SK-N-SH (cell line): ENCODE results near the gene REV1. TPM values are rescaled to one million over a fixed set of nuclear protein-coding genes. Genes with fewer than 3 reads are reported as not detected.

Experiments
- CTCF ChIA-PET: fragments of 300-600, 350-600 bp; formaldehyde crosslinking; extraction: SDS; loops from one replicate; lab custom pipeline; 2021; lab: Yijun Ruan, JAX
- POLR2A ChIA-PET: fragments of 350-600 bp; sonication (Branson Sonifier 250); formaldehyde crosslinking; extraction: SDS; loops from one replicate; lab custom pipeline; 2020; ENCODE audit warnings: antibody characterized with exemption, inconsistent platforms; lab: Yijun Ruan, JAX
- DNase-seq: peaks from one replicate; pipeline ENCODE4 v3.0.0; 2012
- H2AFZ ChIP-seq: fragments of 200-600 bp; sonication (generic); 2 replicates; pipeline ENCODE4 v1.8.1; 2016; ENCODE audit warnings: antibody characterized with exemption, mild to moderate bottlenecking, low read depth
- H3F3A ChIP-seq: fragments of 200-600 bp; sonication (generic); replicated peaks from 2 replicates; pipeline ENCODE3; 2016; ENCODE audit warnings: antibody characterized with exemption, mild to moderate bottlenecking; ENCODE audit not compliant: insufficient read depth
- H3K27ac ChIP-seq, 2 experiments: fragments of 200-500 bp in 1 of 2; fragments of 200-600 bp in 1 of 2; sonication (Bioruptor generic) in 1 of 2; sonication (generic), shearing (Covaris generic) in 1 of 2; 2 replicates each; pipeline versions ENCODE4 v1.5.1 to v1.6.1; 2014 to 2016; ENCODE audit warnings: low read depth in 2 of 2, inconsistent platforms in 1 of 2, low read length in 1 of 2, mild to moderate bottlenecking in 1 of 2, mixed read lengths in 1 of 2
- H3K27me3 ChIP-seq: fragments of 200-600 bp; sonication (generic), shearing (Covaris generic); 2 replicates; pipeline ENCODE4 v1.6.1; 2016; ENCODE audit warnings: mixed run types; ENCODE audit not compliant: insufficient read depth
- H3K36me3 ChIP-seq, 2 experiments: fragments of 200-500 bp in 1 of 2; fragments of 200-600 bp in 1 of 2; sonication (Bioruptor generic) in 1 of 2; sonication (generic) in 1 of 2; replicated peaks in 1 of 2; 2 replicates each; pipeline versions ENCODE3 to v1.5.1; 2014 to 2016; ENCODE audit warnings: low read length in 1 of 2, mild to moderate bottlenecking in 1 of 2; ENCODE audit not compliant: insufficient read depth in 2 of 2, control insufficient read depth in 1 of 2
- H3K4me1 ChIP-seq, 2 experiments: fragments of 200-500 bp in 1 of 2; fragments of 200-600 bp in 1 of 2; sonication (Bioruptor generic) in 1 of 2; sonication (generic), shearing (Covaris generic) in 1 of 2; 2 replicates each; pipeline versions ENCODE4 v1.5.1 to v1.6.1; 2014 to 2016; ENCODE audit warnings: low read depth in 1 of 2, low read length in 1 of 2, mixed run types in 1 of 2; ENCODE audit not compliant: insufficient read depth in 2 of 2, control insufficient read depth in 1 of 2
- H3K4me2 ChIP-seq: fragments of 200-600 bp; sonication (generic), shearing (Covaris generic); 2 replicates; pipeline ENCODE4 v1.6.1; 2017; ENCODE audit warnings: mixed run types
- H3K4me3 ChIP-seq, 2 experiments: fragments of 200-500 bp in 1 of 2; fragments of 200-600 bp in 1 of 2; sonication (Bioruptor generic) in 1 of 2; sonication (generic), shearing (Covaris generic) in 1 of 2; 2 replicates each; pipeline versions ENCODE4 v1.5.1 to v1.8.1; 2014 to 2016; ENCODE audit warnings: low read depth in 2 of 2, inconsistent platforms in 1 of 2, low read length in 1 of 2, mild to moderate bottlenecking in 1 of 2, mixed read lengths in 1 of 2, moderate library complexity in 1 of 2
- H3K79me2 ChIP-seq: fragments of 200-600 bp; sonication (generic); 2 replicates; pipeline ENCODE4 v1.8.1; 2017; ENCODE audit warnings: mild to moderate bottlenecking; ENCODE audit not compliant: insufficient read depth
- H3K9ac ChIP-seq: fragments of 200-600 bp; sonication (generic); 2 replicates; pipeline ENCODE4 v1.6.1; 2017; ENCODE audit warnings: mixed run types
- H3K9me2 ChIP-seq: fragments of 200-600 bp; sonication (generic); 2 replicates; pipeline ENCODE4 v1.6.1; 2017; ENCODE audit warnings: mixed run types
- H3K9me3 ChIP-seq: fragments of 200-600 bp; sonication (generic); 2 replicates; pipeline ENCODE4 v1.6.1; 2017; ENCODE audit warnings: mixed run types, mild to moderate bottlenecking, moderate library complexity
- H4K20me1 ChIP-seq: fragments of 200-600 bp; sonication (generic); 2 replicates; pipeline ENCODE4 v1.6.1; 2017; ENCODE audit warnings: mild to moderate bottlenecking, mixed run types; ENCODE audit not compliant: insufficient read depth
- CHD2 ChIP-seq: fragments of 150-350 bp; IDR thresholded peaks from 2 replicates; pipeline ENCODE4 v1.6.1; 2018; ENCODE audit warnings: low read length; ENCODE audit not compliant: partially characterized antibody
- CTCF ChIP-seq: fragments of 200-600 bp; sonication (generic); IDR thresholded peaks from 2 replicates; pipeline ENCODE4 v1.6.1; 2017; ENCODE audit warnings: antibody characterized with exemption, mild to moderate bottlenecking, moderate library complexity
- FOXJ3 ChIP-seq: sonication (generic); formaldehyde crosslinking; IDR thresholded peaks from 2 replicates; pipeline ENCODE4 v1.5.1; 2020; ENCODE audit warnings: mild to moderate bottlenecking, missing genetic modification reagents
- GABPA ChIP-seq: IDR thresholded peaks from 2 replicates; pipeline ENCODE4 v1.4.0; 2012; ENCODE audit warnings: low read depth, mild to moderate bottlenecking
- GATA2 ChIP-seq: sonication (generic); formaldehyde crosslinking; IDR thresholded peaks from 2 replicates; pipeline ENCODE4 v1.5.0; 2020; ENCODE audit warnings: mild to moderate bottlenecking, missing genetic modification reagents
- JUND ChIP-seq: IDR thresholded peaks from 2 replicates; pipeline ENCODE4 v1.4.0; 2012
- MAX ChIP-seq: IDR thresholded peaks from 2 replicates; pipeline ENCODE4 v1.4.0; 2012; ENCODE audit warnings: low read depth
- MEF2A ChIP-seq: IDR thresholded peaks from 2 replicates; pipeline ENCODE4 v1.4.0; 2012; ENCODE audit warnings: low read depth, borderline replicate concordance
- NRF1 ChIP-seq: IDR thresholded peaks from 2 replicates; pipeline ENCODE4 v1.6.1; 2012; ENCODE audit warnings: low read depth, mild to moderate bottlenecking, low read length
- REST ChIP-seq: IDR thresholded peaks from 2 replicates; pipeline ENCODE4 v1.6.1; 2012; ENCODE audit warnings: mild to moderate bottlenecking, low read depth, low read length, moderate library complexity
- RFX5 ChIP-seq: IDR thresholded peaks from 2 replicates; pipeline ENCODE4 v1.6.1; 2012; ENCODE audit warnings: mild to moderate bottlenecking, improper control_type of control experiment, low read length
- RXRA ChIP-seq: IDR thresholded peaks from 2 replicates; pipeline ENCODE4 v1.4.0; 2012; ENCODE audit warnings: low read depth, mild to moderate bottlenecking, borderline replicate concordance
- TCF12 ChIP-seq: IDR thresholded peaks from 2 replicates; pipeline ENCODE4 v1.4.0; 2012
- TEAD4 ChIP-seq: IDR thresholded peaks from 2 replicates; pipeline ENCODE4 v1.4.0; 2012; ENCODE audit warnings: mild to moderate bottlenecking, borderline replicate concordance; ENCODE audit not compliant: insufficient read depth
- USF2 ChIP-seq: fragments of 150-350 bp; IDR thresholded peaks from 2 replicates; pipeline ENCODE4 v1.6.1; 2017; ENCODE audit warnings: antibody characterized with exemption, low read length, low read depth, borderline replicate concordance
- ZBTB33 ChIP-seq: IDR thresholded peaks from 2 replicates; pipeline ENCODE4 v1.4.0; 2012; ENCODE audit warnings: low read depth, borderline replicate concordance
- WGBS: methylation state at CpG from one replicate; pipeline ENCODE4 v1.1.6; 2017; ENCODE audit warnings: low lambda C conversion rate; 5-methylcytosine and 5-hydroxymethylcytosine counted together
- polyA plus RNA-seq, 3 experiments: library from polyadenylated mRNA; depleted of rRNA; stranded (reverse); fragments of >200 nt; gene quantifications; 2 replicates each; pipeline ENCODE4 v1.2.3, GENCODE V29; 2012

REV1 gene
- polyA plus RNA-seq, 1 of the 3 experiments (the other 2 are of a cell fraction) = 15.9 TPM

- CTCF ChIA-PET = interaction anchor here (0.7 kb wide), 1 partner anchor 812 kb away, joined by 3 read pairs; no protein-coding TSS in a partner anchor
- H3K4me1 ChIP-seq = no peaks in the 10 kb centered on the region; a peak in 2 of 4 replicates
- no peak overlapping the region for H3K4me3 ChIP-seq
- H2AFZ ChIP-seq = no peak overlapping the region
- no peaks in the 10 kb centered on the region for H3F3A ChIP-seq
- H3K4me2 ChIP-seq = no peak overlapping the region
- peaks cover 38 to 45% of the 10 kb centered on the region in 2 experiments for H3K36me3 ChIP-seq
- no peak for DNase-seq
- no peak overlapping the region for H3K9ac ChIP-seq
- H3K9me2 ChIP-seq = no peaks in the 10 kb centered on the region
- no peaks in the 10 kb centered on the region for H3K27me3 ChIP-seq
- H3K79me2 ChIP-seq = peaks cover 67% of the 10 kb centered on the region
- WGBS = 69% methylated on average over 2 of the region's 2 CpGs
- H4K20me1 ChIP-seq = no peaks in the 10 kb centered on the region
- POLR2A ChIA-PET = no interaction called here
- TF ChIP-seq NRF1 (no peak), FOXJ3 (CRISPR knock-in tag) (no peak), TCF12 (no peak), CHD2 (no peak), USF2 (no peak), ZBTB33 (no peak), CTCF (no peak), REST (no peak), TEAD4 (no peak), GATA2 (CRISPR knock-in tag) (no peak), JUND (no peak), GABPA (no peak), MEF2A (no peak), RFX5 (no peak), MAX (no peak), RXRA (no peak)
- H3K9me3 ChIP-seq = no peaks in the 10 kb centered on the region
- no peak overlapping the region for H3K27ac ChIP-seq
Observed at GRCh38 chr2:99448556-99448955, 41.3 kb downstream of the REV1 start.
